NCI-H146 (cell line): ENCODE measurements around the gene INPP5J.
"Not testable (repeated sequence)": the region's sequence is repeated elsewhere in the genome, so short reads cannot be mapped to it uniquely, and the experiment has no call there.

ENCODE experiments used
- DNase-seq: peaks from one replicate; lab custom pipeline; 2025; lab: John Stamatoyannopoulos, UW

INPP5J gene, protein sequence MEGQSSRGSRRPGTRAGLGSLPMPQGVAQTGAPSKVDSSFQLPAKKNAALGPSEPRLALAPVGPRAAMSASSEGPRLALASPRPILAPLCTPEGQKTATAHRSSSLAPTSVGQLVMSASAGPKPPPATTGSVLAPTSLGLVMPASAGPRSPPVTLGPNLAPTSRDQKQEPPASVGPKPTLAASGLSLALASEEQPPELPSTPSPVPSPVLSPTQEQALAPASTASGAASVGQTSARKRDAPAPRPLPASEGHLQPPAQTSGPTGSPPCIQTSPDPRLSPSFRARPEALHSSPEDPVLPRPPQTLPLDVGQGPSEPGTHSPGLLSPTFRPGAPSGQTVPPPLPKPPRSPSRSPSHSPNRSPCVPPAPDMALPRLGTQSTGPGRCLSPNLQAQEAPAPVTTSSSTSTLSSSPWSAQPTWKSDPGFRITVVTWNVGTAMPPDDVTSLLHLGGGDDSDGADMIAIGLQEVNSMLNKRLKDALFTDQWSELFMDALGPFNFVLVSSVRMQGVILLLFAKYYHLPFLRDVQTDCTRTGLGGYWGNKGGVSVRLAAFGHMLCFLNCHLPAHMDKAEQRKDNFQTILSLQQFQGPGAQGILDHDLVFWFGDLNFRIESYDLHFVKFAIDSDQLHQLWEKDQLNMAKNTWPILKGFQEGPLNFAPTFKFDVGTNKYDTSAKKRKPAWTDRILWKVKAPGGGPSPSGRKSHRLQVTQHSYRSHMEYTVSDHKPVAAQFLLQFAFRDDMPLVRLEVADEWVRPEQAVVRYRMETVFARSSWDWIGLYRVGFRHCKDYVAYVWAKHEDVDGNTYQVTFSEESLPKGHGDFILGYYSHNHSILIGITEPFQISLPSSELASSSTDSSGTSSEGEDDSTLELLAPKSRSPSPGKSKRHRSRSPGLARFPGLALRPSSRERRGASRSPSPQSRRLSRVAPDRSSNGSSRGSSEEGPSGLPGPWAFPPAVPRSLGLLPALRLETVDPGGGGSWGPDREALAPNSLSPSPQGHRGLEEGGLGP

DNA sequence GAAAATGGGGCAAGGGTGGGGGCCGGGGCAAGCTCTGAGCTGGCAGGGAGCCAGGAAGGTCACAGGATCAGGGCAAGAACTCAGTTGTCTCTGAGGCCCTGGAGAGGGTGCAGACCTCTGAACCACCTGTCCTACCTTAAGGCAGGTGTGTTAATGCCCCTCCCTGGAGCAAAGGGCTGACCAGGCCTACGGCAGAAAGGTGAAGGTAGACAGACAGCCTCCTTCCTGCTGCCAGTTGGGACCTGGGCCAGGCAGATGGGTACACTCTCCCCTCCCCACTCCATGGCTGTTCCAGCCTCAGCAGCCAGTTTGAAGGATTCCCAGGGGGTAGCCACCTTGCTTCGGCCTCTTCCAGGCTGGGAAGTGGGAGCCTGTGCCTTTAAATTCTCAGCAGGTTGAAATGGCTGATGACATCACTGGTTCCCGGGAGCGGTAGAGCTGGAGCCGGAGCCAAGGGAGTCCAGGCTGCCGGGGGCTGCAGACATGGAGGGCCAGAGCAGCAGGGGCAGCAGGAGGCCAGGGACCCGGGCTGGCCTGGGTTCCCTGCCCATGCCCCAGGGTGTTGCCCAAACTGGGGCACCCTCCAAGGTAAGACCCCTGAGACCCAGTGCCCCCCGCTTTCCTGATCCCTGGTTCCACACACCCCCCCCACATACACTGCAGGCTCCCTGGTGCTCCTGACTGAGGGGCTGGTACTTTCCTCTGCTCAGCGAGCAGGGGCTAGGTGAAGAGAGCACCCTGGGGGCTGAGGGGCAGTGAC lies at the start of gene INPP5J:
INPP5J (plus strand) TSS at position 435 of the 760 bp plus-strand sequence; CDS start at position 484, 49 bp downstream.
- DNase-seq = peak; percentile 72

DNA sequence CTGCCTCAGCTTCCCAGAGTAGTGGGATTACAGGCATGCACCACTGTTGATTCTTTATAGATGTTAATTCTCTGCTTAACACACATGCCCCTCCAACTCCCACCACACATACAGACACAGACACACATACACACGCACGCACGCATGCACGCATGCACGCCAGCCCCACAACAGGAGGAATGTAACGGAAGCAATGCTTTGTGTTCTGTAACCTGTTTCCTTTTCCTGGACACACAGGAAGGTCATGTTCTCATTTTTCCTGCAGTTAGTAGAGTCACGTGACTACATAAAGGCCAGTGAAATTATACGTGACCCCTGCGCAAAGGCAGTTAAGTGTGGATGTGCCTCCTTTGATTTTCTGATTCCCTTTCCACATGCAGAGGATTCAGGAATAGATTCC lies 49.6 kb upstream of the INPP5J start:
- not testable (repeated sequence) for DNase-seq

DNA sequence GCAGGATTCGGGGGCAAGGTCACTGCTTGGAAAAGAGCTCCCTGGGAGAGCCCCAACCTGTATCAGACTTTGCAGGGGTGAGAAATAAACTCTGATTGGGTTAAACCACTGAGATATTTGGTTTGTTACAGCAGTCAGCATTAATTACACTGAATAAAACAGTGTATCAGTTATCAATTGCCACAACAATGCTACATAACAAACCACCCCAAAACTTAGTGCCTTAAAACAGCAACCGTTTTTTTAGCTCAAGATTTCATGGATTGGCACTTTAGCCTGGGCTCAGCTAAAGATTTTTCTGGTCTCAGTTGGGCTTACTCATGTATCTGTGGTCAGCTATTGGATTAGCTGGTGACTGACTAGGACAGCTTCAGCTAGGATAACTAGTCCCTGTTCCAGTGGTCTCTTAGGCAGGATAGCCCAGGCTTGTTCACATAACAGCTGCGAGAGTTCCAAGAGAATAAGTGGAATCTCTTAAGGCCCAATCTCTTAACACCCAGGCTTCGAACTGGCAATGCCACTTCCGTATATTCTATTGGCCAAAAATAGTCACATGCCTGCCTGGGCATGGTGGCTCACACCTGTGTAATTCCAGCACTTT lies 49.1 kb upstream of the INPP5J start:
- DNase-seq = not testable (repeated sequence)

DNA sequence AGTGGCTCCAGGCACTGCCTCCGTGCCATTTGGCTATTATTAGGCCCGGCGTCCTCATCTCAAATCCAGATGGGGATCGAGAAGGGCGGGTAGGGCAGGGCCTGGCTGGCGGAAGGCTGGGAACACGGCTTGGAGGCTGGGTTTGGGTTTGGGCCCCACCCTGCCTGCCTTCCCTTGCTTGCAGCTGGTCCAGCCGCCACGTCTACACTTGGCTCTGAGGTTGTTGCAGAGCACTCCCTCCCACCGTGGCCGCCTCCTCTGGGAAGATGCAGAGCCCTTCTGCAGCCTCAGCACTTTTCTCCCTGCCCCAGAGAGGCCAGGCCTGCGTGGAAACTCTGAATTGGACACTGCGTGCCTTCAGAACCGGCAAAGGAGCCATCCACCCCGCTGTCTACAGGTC lies 46.8 kb upstream of the INPP5J start:
- no peak for DNase-seq

DNA sequence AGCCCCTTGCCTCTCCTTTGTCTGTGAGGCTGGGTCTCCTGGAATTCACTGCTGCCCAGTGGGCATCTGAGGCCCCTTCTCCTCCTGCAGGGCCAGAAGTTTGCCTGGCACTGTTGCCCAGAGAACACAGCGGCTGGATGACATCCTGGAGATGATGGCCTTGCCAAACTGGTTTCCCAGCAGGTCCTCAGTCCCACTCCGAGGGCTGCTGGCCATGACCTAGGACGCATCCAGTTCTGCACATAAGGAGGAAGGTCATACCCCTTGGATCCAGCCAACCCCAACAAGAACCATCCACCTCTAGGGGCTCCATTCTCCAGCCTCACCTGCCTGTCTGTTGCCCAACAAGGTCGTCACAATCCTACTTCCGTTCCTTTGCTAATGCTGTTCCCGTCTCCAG lies 45.1 kb upstream of the INPP5J start:
- DNase-seq = no peak

DNA sequence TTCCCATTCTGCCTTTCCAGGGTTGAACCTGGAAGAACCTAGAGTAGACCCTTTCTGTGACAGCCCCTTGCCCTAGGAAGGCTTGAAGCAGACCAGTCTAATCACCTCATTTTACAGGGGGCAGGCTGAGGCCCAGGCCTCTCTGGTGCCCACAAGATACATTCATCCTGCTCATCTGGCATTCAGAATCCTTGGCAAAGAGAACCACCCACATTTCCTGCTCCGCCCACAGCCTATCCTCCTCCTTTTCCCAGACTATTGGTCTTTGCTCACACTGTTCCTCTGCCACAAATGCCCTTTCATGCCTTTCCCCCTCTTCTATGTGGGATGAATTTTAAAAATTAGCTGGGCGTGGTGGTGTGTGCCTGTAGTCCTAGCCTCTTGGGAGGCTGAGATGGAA lies 44.4 kb upstream of the INPP5J start:
- DNase-seq = not testable (repeated sequence)

DNA sequence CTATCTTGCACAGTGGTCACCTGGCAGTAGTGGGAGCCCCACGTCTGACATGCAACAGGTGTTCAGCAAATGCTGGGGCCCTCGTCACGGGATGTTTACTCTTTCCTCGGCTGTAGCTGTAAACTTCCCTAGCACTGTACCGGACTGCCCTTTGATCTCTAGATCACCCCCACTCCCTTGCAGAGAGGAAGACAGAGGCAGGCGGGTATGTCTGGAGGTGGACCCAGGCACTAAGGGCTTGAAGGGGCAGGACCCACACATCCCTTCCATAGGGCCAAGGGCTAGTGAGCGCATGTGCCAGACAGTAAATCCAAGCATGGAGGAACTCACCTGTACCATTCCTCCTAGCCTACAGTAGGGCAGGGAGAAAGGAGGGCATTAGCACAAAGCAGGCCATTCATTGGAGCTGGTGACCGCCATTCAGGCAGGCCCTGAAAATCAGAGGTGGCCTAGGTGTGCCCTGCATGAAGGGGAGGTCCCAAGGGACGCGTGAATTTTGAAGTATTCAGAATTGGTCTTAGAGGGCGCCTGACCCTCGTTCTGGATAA lies 43.6 kb upstream of the INPP5J start:
- DNase-seq = no peak

DNA sequence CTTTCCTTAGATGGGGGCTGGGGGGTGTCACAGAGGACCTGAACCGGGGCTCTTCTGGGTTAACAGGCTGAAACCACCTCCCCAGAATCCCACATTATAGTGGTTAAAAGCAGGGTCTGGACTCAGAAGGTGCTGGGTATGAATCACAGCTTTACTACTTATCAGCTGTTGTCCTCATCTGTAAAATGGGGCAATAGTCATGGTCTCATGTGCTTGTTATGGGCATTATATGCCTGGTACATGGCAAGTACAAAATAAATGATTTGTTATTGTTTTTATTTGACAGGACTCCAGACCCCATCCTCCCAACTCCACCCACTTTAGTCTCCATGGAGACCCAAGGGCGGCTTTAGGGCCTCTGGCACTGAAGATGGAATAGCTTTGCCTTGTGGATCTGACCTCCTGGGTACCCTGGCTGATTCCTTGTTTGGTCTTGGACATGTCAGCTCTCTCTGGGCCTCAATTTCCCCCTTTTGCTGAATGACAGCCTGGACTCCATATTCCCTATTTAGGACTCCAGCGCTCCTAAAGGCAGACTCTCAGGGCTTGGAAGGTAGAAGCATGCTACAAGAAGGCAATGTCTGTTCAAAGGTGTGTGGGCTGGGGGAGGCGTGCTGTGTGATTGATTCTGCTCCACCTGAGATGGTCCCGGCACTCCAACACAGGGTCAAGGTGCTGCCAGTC lies 42.5 kb upstream of the INPP5J start:
- DNase-seq = no peak

DNA sequence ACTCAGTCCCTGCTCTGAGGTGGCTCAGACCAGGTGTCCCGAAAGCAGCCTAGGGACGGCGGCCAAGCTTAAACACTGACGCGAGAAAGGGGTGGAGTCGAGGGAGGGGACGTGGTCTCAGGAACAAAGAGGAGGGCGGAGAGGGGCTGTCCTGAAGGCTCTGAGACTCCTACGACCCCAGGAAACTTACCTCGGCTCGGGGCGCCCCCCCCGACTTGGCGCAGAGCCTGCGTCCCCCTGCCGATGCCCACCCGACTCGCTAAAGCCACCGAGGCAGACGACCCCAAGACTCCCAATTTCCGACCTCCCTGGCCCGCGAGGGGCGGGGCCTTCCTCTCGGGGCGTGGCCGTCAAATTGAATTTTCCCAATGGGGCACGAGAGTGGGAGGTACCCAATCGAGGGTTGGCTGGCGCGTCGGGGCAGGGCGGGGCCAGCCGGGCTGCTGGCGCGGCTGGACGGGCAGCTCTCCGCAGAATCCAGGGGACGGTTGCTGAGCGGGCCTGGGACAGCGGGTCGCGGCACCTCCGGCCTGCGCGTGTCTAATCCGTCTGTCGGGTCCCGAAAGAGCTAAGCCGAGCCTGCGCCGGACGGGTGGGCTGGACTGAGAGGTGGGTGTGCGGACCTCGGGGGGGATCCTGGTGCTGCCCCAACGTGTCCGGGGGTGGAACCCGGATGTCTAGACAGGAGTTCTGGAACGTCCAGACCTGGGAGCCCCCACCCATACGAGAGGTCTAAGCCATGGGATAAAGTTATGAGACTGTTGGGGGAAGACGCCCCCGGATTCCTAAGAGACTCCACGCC lies 41.7 kb upstream of the INPP5J start, which contains the start of gene SMTN:
SMTN (plus strand) TSS at position 471 of the 802 bp plus-strand sequence. CDS start 1,941 bp downstream, outside the sequence.
- DNase-seq = peak; percentile 75

DNA sequence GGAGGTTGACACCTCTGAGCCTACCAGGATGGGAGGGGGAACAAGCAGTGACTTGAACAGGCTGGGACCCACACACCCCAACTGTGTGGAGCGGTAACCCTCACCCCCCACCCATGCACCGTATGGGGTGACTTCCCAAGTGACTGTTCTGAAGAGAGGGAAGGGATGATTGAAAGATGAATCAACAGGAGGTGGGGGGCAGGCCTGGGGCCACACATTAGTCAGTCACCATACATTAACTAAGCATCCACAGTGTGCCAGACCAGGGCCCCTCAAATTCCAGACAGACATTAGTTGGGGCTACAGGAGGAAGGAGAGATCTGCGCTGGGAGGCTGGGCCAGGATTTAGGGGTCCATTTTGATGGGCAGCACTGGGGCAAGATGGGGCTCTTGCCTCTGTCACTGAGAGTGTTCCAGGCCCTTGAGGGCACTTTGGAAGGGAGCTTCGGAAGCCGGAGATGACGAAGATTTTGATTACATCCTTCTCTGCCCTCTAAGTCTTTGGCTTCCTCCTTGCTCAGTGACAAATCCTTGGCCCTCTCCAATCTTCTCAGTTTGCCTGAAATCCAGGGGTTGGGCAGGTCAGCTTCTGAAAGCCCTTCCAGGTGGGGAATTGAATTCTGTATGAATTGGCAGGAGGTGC lies 40.7 kb upstream of the INPP5J start:
- DNase-seq = no peak

DNA sequence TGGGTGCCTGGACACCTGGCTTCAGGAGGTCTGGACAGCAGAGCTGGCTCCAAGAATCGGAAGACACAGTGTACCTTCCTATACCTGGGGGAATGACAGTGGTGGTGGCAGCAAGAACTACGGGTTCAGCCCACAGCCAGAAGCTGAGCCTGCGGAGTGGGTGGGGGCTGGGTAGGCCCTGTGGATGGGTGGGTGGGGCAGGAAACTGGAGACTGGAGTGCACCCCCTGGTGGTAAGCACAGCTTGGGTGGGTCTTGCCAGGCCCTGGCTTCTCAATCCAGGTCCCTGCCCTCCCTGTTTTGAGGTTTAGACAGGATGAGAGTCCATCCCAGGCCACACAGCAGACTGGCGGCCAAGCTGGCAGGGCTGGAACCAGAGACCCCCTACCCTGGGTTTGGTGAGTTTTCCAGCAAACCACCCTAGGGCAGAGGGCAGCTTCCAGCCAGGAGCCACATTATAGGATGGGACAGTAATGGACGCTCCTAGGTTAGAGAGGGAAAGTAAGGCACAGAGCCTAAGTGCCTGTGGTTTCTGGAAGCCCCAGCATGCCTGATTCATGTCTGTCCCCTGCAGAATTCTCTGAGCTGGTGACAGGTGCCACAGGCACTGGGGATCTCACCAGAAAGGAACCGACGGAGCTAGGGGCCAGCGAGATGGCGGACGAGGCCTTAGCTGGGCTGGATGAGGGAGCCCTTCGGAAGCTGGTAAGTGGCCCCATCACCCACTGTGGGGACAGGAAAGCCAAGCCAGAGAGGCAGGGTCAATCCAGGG lies 40.0 kb upstream of the INPP5J start:
- peak; percentile 29 for DNase-seq

DNA sequence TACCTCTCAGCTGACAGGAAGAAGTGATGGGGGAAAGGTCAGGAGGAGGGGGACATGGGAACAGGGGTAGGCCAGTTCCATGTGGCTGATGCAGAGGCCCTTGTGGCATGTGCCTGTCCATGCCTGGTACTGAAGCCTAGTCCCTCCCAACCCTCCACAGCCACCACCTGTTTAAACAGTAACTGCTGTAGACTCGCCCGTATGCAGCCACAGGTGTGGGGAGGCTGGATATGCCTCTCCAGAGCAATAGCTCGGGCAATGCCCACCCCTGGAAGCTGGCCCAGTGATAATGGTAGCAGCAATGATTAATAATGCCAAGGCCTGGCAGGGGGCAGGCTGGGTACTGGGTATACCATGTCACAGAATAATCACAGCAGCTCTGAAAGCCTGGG lies 39.4 kb upstream of the INPP5J start:
- peak; percentile 57 for DNase-seq

DNA sequence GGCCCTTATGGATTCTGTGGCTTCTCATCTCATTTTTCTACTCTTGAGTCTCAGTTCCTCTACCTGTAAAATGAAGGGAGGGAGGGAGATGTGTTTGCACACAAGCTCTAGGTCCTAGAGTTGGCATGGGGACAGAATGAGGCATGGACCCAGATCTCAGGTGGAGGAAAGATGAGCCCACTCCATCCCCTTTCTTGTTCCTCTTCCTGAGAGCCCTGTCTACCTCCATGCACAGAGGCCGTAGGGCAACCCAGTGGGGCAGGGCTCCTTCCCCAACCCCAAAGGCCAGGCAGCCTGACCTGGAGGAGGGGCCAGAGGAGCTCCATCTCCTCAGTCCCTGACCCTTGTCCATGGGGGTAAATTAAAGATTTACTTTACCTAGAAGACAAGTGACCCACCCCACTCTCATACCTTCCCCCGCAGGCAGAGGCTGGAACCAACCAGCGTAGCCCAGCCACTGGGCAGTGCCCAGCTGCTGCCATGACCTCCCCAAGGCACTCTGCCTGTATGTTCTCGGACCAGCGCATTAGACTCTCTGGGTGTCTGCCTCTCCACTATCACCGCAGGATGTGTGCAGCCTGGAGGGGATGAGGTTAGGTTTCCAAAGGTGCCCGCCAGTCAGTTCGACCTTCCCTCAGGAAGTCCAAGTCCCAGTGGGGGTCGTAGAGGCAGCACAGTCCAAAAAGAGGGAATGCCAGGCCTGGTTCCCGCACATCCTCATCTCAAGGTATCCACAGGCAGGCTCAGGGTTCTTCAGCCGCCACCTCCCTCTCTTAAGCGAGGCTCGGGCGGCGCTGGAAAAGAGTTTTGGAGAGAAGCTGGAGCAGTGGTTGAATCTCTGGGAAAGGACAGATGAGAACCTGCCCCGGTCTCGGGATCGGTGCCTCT lies 38.6 kb upstream of the INPP5J start:
- no peak for DNase-seq

DNA sequence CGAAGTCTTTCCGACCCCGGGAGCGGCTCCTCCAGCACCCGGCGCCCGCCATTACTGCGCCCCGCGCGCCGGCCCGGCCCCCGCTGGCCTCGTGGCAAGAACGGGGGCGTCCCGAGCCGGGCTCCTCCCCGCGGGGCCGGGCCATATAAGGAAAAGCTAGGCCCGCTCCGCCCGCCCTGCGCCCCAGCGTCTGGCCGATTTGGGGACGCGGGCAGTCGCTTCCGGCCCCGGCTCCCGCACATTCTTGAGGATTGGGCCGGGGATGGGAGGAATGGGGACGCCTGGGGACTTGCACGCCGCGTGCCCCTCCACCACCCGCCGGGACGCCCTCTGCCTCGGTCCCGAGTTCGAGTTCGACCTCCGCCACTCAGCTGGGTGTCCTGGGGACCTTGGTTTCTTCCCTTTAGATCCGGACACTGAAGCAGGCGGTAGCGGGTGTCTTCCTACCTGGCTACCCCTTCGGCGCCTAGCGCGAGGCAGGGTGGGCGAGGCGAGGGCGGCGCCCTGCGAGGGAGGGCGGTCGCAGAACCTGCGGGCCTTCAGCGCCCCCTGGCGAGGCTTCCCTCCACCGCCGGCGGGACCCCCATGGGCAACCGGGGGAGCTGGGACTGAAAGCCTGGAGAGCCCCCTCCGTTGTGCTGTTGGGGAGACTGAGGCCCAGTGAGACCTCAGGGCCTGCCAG lies 37.8 kb upstream of the INPP5J start:
- DNase-seq = no peak

DNA sequence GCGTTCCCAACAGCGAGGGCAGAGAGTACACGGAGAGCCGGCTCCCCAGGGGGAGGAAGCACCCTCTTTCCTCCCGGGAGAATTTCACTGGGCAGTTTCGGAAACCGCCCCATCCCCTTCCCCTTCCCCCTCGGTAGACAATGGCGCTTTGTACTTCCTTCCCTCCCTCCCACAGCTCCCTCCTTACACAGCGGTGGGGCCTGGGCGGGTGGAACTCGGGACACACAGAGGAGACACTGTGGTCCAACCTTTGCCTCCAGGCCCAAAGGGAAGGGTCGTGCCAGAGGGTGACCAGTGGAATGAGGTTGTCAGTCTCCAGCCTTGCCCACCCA lies 37.3 kb upstream of the INPP5J start:
- no peak for DNase-seq

DNA sequence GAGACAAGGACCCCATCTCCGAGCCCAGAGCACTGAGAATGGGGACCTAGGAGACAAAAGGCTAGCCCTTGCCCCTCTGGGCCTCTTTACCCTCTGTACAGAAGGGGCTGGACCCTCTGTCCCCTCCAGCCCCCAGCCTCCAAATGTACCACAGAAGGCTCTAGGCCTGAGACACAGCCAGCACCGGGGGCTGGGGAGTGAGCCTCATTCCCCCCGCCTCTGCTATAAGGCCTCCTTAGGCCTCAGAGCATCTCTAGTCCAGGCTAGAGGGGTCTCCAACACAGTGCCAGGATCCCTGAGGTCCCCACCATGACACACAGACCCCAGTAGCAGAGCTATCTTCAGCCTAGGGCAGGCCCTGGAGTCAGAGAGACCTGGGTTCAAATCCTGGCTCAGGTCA lies 36.8 kb upstream of the INPP5J start:
- DNase-seq = no peak
